IMR-90 (cell line): ENCODE results near the gene PLBD1. TPM values are rescaled to one million over a fixed set of nuclear protein-coding genes. Genes with fewer than 3 reads are reported as not detected.

Experiments used
- ATAC-seq: fragments of 200-7000 bp; cut with Tn5 transposase; 2 replicates; pipeline ENCODE4 v1.9.1; 2020; ENCODE audit warnings: low read depth, mild to moderate bottlenecking, moderate library complexity
- BruUV-seq: library from RNA; stranded (reverse); fragments of 400-500 nt; replicated peaks from 2 replicates; lab custom pipeline; 2021; lab: Mats Ljungman, UMichigan
- CTCF ChIA-PET: fragments of 300-600 bp; formaldehyde crosslinking; extraction: SDS; loops from one replicate; lab custom pipeline; 2021; ENCODE audit warnings: antibody characterized with exemption; lab: Yijun Ruan, JAX
- POLR2A ChIA-PET: fragments of 300-600 bp; sonication (Branson Sonifier 250); formaldehyde crosslinking; loops from one replicate; lab custom pipeline; 2022; ENCODE audit warnings: antibody characterized with exemption; ENCODE audit not compliant: unreplicated experiment; lab: Charles Lee
- DNase-seq: peaks from one replicate; pipeline ENCODE4 v3.0.0; 2013
- H2AFZ ChIP-seq: replicated peaks from 2 replicates; pipeline ENCODE3; 2013; ENCODE audit warnings: low read length, mild to moderate bottlenecking; ENCODE audit not compliant: poor library complexity
- H2AK5ac ChIP-seq: 2 replicates; pipeline ENCODE4 v1.6.1; 2013; ENCODE audit warnings: low read depth, low read length, inconsistent platforms
- H2AK9ac ChIP-seq: replicated peaks from 2 replicates; pipeline ENCODE3; 2013; ENCODE audit warnings: mild to moderate bottlenecking, low read depth, low read length, moderate library complexity; ENCODE audit not compliant: poor library complexity
- H2BK120ac ChIP-seq: 2 replicates; pipeline ENCODE4 v1.6.1; 2013; ENCODE audit warnings: low read depth, low read length, inconsistent platforms
- H2BK15ac ChIP-seq: 3 replicates; pipeline ENCODE4 v1.6.1; 2013; ENCODE audit warnings: low read depth, low read length, inconsistent platforms
- H2BK20ac ChIP-seq: 2 replicates; pipeline ENCODE4 v1.6.1; 2013; ENCODE audit warnings: low read depth, mild to moderate bottlenecking, inconsistent platforms, low read length, moderate library complexity
- H2BK5ac ChIP-seq: 2 replicates; pipeline ENCODE4 v1.6.1; 2013; ENCODE audit warnings: mild to moderate bottlenecking, low read depth, low read length, inconsistent platforms; ENCODE audit not compliant: poor library complexity, severe bottlenecking
- H3K14ac ChIP-seq: replicated peaks from 2 replicates; pipeline ENCODE4 v1.6.1; 2013; ENCODE audit warnings: low read depth, low read length, inconsistent platforms
- H3K18ac ChIP-seq: 2 replicates; pipeline ENCODE4 v1.6.1; 2013; ENCODE audit warnings: low read depth, low read length, control low read depth
- H3K23ac ChIP-seq: 2 replicates; pipeline ENCODE4 v1.6.1; 2013; ENCODE audit warnings: low read depth, low read length, inconsistent platforms
- H3K27ac ChIP-seq: 2 replicates; pipeline ENCODE4 v1.5.1; 2013; ENCODE audit warnings: mild to moderate bottlenecking, control low read depth, low read length; ENCODE audit not compliant: insufficient read depth
- H3K27me3 ChIP-seq: 2 replicates; pipeline ENCODE4 v1.6.1; 2013; ENCODE audit warnings: low read length; ENCODE audit not compliant: control insufficient read depth, insufficient read depth
- H3K36me3 ChIP-seq: 2 replicates; pipeline ENCODE4 v1.6.1; 2013; ENCODE audit warnings: low read length, mixed read lengths; ENCODE audit not compliant: control insufficient read depth, insufficient read depth
- H3K4ac ChIP-seq: 2 replicates; pipeline ENCODE4 v1.6.1; 2013; ENCODE audit warnings: low read depth, low read length, inconsistent platforms
- H3K4me1 ChIP-seq: 2 replicates; pipeline ENCODE4 v1.6.1; 2013; ENCODE audit warnings: low read length, mixed read lengths; ENCODE audit not compliant: control insufficient read depth, insufficient read depth
- H3K4me2 ChIP-seq: 2 replicates; pipeline ENCODE4 v1.6.1; 2013; ENCODE audit warnings: low read depth, mild to moderate bottlenecking, control low read depth, low read length, moderate library complexity
- H3K4me3 ChIP-seq: 2 replicates; pipeline ENCODE4 v1.5.1; 2013; ENCODE audit warnings: low read depth, mild to moderate bottlenecking, control low read depth, low read length, moderate library complexity; ENCODE audit not compliant: insufficient read depth
- H3K56ac ChIP-seq: 2 replicates; pipeline ENCODE4 v1.6.1; 2013; ENCODE audit warnings: low read length, inconsistent platforms; ENCODE audit not compliant: insufficient read depth; ENCODE audit errors: extremely low read depth
- H3K79me1 ChIP-seq, 2 experiments: 2 replicates each; pipeline ENCODE4 v1.6.1; 2013; ENCODE audit warnings: low read length in 2 of 2, inconsistent platforms in 1 of 2, low read depth in 1 of 2
- H3K9ac ChIP-seq: 2 replicates; pipeline ENCODE4 v1.6.1; 2013; ENCODE audit warnings: low read depth, low read length, control low read depth
- H3K9me1 ChIP-seq: 2 replicates; pipeline ENCODE4 v1.6.1; 2013; ENCODE audit warnings: low read length, inconsistent platforms; ENCODE audit not compliant: insufficient read depth
- H3K9me3 ChIP-seq: 2 replicates; pipeline ENCODE4 v1.6.1; 2013; ENCODE audit warnings: low read length; ENCODE audit not compliant: control insufficient read depth, insufficient read depth
- H4K20me1 ChIP-seq: 2 replicates; pipeline ENCODE4 v1.6.1; 2013; ENCODE audit warnings: low read length, inconsistent platforms; ENCODE audit not compliant: insufficient read depth
- H4K5ac ChIP-seq: 2 replicates; pipeline ENCODE4 v1.6.1; 2013; ENCODE audit warnings: mild to moderate bottlenecking, low read depth, low read length, control low read depth
- H4K8ac ChIP-seq, 2 experiments: 2 replicates each; pipeline ENCODE4 v1.6.1; 2013; ENCODE audit warnings: low read depth in 2 of 2, low read length in 2 of 2, control low read depth in 1 of 2, inconsistent platforms in 1 of 2
- H4K91ac ChIP-seq: 2 replicates; pipeline ENCODE4 v1.6.1; 2013; ENCODE audit warnings: low read depth, low read length, inconsistent platforms; ENCODE audit not compliant: insufficient read depth
- BHLHE40 ChIP-seq: fragments of 150-350 bp; IDR thresholded peaks from 2 replicates; pipeline ENCODE4 v1.6.1; 2016; ENCODE audit warnings: mild to moderate bottlenecking, low read depth, low read length
- CEBPB ChIP-seq: IDR thresholded peaks from 2 replicates; pipeline ENCODE4 v1.6.1; 2012; ENCODE audit warnings: low read depth, low read length, improper control_type of control experiment
- CHD1 ChIP-seq: IDR thresholded peaks from 2 replicates; pipeline ENCODE4 v1.6.1; 2012; ENCODE audit warnings: low read depth, low read length, improper control_type of control experiment
- FOS ChIP-seq: fragments of 150-350 bp; IDR thresholded peaks from 2 replicates; pipeline ENCODE4 v1.6.1; 2016; ENCODE audit warnings: low read depth, low read length
- MAZ ChIP-seq: IDR thresholded peaks from 2 replicates; pipeline ENCODE4 v1.6.1; 2012; ENCODE audit warnings: low read depth, mild to moderate bottlenecking, low read length, improper control_type of control experiment, moderate library complexity, borderline replicate concordance
- NFE2L2 ChIP-seq: fragments of 150-350 bp; IDR thresholded peaks from 2 replicates; pipeline ENCODE4 v1.6.1; 2016; ENCODE audit warnings: low read depth, mild to moderate bottlenecking, low read length
- RCOR1 ChIP-seq: IDR thresholded peaks from 2 replicates; pipeline ENCODE4 v1.6.1; 2012; ENCODE audit warnings: mild to moderate bottlenecking, low read length, improper control_type of control experiment; ENCODE audit not compliant: insufficient replicate concordance
- WGBS, 2 experiments: methylation state at CpG; one replicate each; pipeline versions ENCODE4 v1.1.5 to v1.1.7; 2013; ENCODE audit warnings: missing lambda C conversion rate in 2 of 2; ENCODE audit not compliant: insufficient read length in 1 of 2; ENCODE audit errors: extremely low coverage in 2 of 2; 5-methylcytosine and 5-hydroxymethylcytosine counted together
- dilution Hi-C: fragments of 300-500 bp; cut with HindIII; formaldehyde crosslinking; loops from one replicate; pipeline ENCODE4 v1.14.3; 2018; ENCODE audit warnings: low sequenced_read_pairs; ENCODE audit not compliant: unreplicated experiment
- in situ Hi-C: fragments of 300-500 bp; cut with MboI; formaldehyde crosslinking; loops from 3 replicates; pipeline ENCODE4 v1.14.3; 2019; ENCODE audit warnings: low sequenced_read_pairs, inconsistent platforms, mixed read lengths
- intact Hi-C: fragments of 100-400 bp; cut with micrococcal nuclease; formaldehyde crosslinking; loops from 2 replicates; pipeline ENCODE4 v1.10.0; 2022
- polyA plus RNA-seq, 3 experiments: library from polyadenylated mRNA; depleted of rRNA; stranded (reverse); fragments of >200 nt; gene quantifications; 2 replicates each; pipeline ENCODE4 v1.2.3, GENCODE V29; 2012; ENCODE audit warnings: low replicate concordance in 1 of 3
- total RNA-seq: library from RNA; depleted of rRNA; stranded (reverse); fragments of >200 nt; gene quantifications from 2 replicates; pipeline ENCODE4 v1.2.3, GENCODE V29; 2012

Gene PLBD1
- total and polyA plus RNA-seq, 2 of the 4 experiments (the other 2 are of a cell fraction) = under 0.01 TPM; not detected in 1

GRCh38 chr12:14571779-14572178 lies 4.1 kb upstream of the PLBD1 start:
- Histone ChIP-seq H4K5ac (no peak overlapping the region), H3K4me3 (no peak overlapping the region), H4K20me1 (no peaks in the 10 kb centered on the region), H3K9ac (no peak overlapping the region), H3K9me1 (no peaks in the 10 kb centered on the region), H3K9me3 (no peaks in the 10 kb centered on the region), H3K14ac (no peak overlapping the region), H3K56ac (no peak overlapping the region), H3K36me3 (no peaks in the 10 kb centered on the region), H3K23ac (no peak overlapping the region), H2BK20ac (no peak overlapping the region), H3K18ac (no peak overlapping the region), H2AK9ac (no peak overlapping the region), H2BK120ac (no peak overlapping the region), H3K4me1 (no peaks in the 10 kb centered on the region), H3K79me1 (no peaks in the 10 kb centered on the region), H2AFZ (no peak overlapping the region), H2AK5ac (no peak overlapping the region), H3K4ac (no peak overlapping the region), H4K8ac (no peak overlapping the region), H3K4me2 (no peak overlapping the region), H3K27ac (no peak overlapping the region), H2BK15ac (no peak overlapping the region), H4K91ac (no peak overlapping the region), H3K27me3 (no peaks in the 10 kb centered on the region; the same call in 1 of the 2 replicates), H2BK5ac (no peak overlapping the region)
- dilution Hi-C loops (no loop called here), intact Hi-C loops (no loop called here), in situ Hi-C loops (no loop called here)
- CTCF ChIA-PET = no interaction called here
- ATAC-seq (no peak), DNase-seq (no peak)
- no peak for TF ChIP-seq NFE2L2
- no peak for TF ChIP-seq RCOR1
- peak; percentile 84 for TF ChIP-seq CEBPB
- no peak for TF ChIP-seq MAZ
- no peak for TF ChIP-seq FOS
- TF ChIP-seq BHLHE40 = no peak
- no peak for TF ChIP-seq CHD1
- no CpG with 5 or more reads among the region's 3 CpGs for WGBS, 2 experiments
- no TSS peak for BruUV-seq
- POLR2A ChIA-PET = no interaction called here
